Measurements from ENCODE around the gene TMPRSS2. TPM values are rescaled to one million over a fixed set of nuclear protein-coding genes. Genes with fewer than 3 reads are reported as not detected.

Gene TMPRSS2
- total and polyA plus RNA-seq, 2 donors (not counting 3 experiments of a cell fraction or from before 2014, with no cell fraction given) = not detected

- peaks cover 0 to 2% of the 10 kb centered on the region in 2 experiments for H3K27me3 ChIP-seq (ENCODE audit: control insufficient read depth in 2 of 2, insufficient read depth in 2 of 2, low read length in 2 of 2)
- H3K4me2 ChIP-seq (ENCODE audit: insufficient read depth, low read length) = no peak overlapping the region
- H3K9me3 ChIP-seq (replicated peaks; ENCODE audit: control insufficient read depth, insufficient read depth, low read length) = no peaks in the 10 kb centered on the region
- no peak for FAIRE-seq
- no peak overlapping the region for H3K4me3 ChIP-seq (replicated peaks in 1 of 3; ENCODE audit: insufficient read depth in 1 of 3, low read depth in 1 of 3, low read length in 3 of 3)
- no peak overlapping the region for H3K9ac ChIP-seq (replicated peaks; ENCODE audit: extremely low read depth, insufficient read depth, low read length)
- H4K20me1 ChIP-seq (replicated peaks; ENCODE audit: control insufficient read depth, extremely low read depth, insufficient read depth, low read length) = no peaks in the 10 kb centered on the region
- no peak overlapping the region for H3K27ac ChIP-seq (ENCODE audit: insufficient read depth, low read depth, low read length)
- no peak for DNase-seq (ENCODE audit: low read depth, low spot score)
- no peaks in the 10 kb centered on the region for H3K4me1 ChIP-seq (ENCODE audit: control insufficient read depth, extremely low read depth, insufficient read depth, low read length)
- ChIA-PET POLR2A (no interaction called here), CTCF (interaction anchor here (0.7 kb wide), 1 partner anchor 495 kb away, joined by 4 read pairs; no protein-coding TSS in a partner anchor)
- no peak overlapping the region for H2AFZ ChIP-seq (ENCODE audit: low read depth, low read length)
- H3K9me1 ChIP-seq (replicated peaks; ENCODE audit: control insufficient read depth, extremely low read depth, insufficient read depth, low read length) = no peaks in the 10 kb centered on the region
- dilution Hi-C loops (cut with MboI; ENCODE audit: extremely low pct_ligation_motif_present, low sequenced_read_pairs) = no loop called here
- H3K36me3 ChIP-seq (ENCODE audit: control insufficient read depth in 2 of 2, extremely low read depth in 1 of 2, insufficient read depth in 2 of 2, low read length in 2 of 2) = no peaks in the 10 kb centered on the region
- TF ChIP-seq CTCF (IDR thresholded peaks at IDR 0.05; ENCODE audit: extremely low read depth in 1 of 2, insufficient read depth in 1 of 2, low read depth in 1 of 2, low read length in 2 of 2) = no peak
- H3K79me2 ChIP-seq (ENCODE audit: control insufficient read depth, insufficient read depth, low read length) = no peaks in the 10 kb centered on the region
- BruUV-seq (replicated peaks) = no TSS peak
- intact Hi-C loops (cut with micrococcal nuclease) = no loop called here
Observed at GRCh38 chr21:41542727-41543126, 34.8 kb upstream of the TMPRSS2 start.

- no peak for DNase-seq (ENCODE audit: low read depth, low spot score)
Observed at GRCh38 chr21:41537356-41537755, 29.4 kb upstream of the TMPRSS2 start.

More at GRCh38 chr21:41537356-41537755, 29.4 kb upstream of the TMPRSS2 start:
- no peaks in the 10 kb centered on the region for H3K9me3 ChIP-seq (replicated peaks; ENCODE audit: control insufficient read depth, insufficient read depth, low read length)
- no peaks in the 10 kb centered on the region for H3K27me3 ChIP-seq (ENCODE audit: control insufficient read depth in 2 of 2, insufficient read depth in 2 of 2, low read length in 2 of 2)
- no peaks in the 10 kb centered on the region for H4K20me1 ChIP-seq (replicated peaks; ENCODE audit: control insufficient read depth, extremely low read depth, insufficient read depth, low read length)
- FAIRE-seq = no peak
- H3K27ac ChIP-seq (ENCODE audit: insufficient read depth, low read depth, low read length) = no peak overlapping the region
- H3K9ac ChIP-seq (replicated peaks; ENCODE audit: extremely low read depth, insufficient read depth, low read length) = no peak overlapping the region
- H2AFZ ChIP-seq (ENCODE audit: low read depth, low read length) = no peak overlapping the region
- no peak overlapping the region for H3K4me3 ChIP-seq (replicated peaks in 1 of 3; ENCODE audit: insufficient read depth in 1 of 3, low read depth in 1 of 3, low read length in 3 of 3)
- dilution Hi-C loops (cut with MboI; ENCODE audit: extremely low pct_ligation_motif_present, low sequenced_read_pairs) (no loop called here), intact Hi-C loops (cut with micrococcal nuclease) (no loop called here)
- no peaks in the 10 kb centered on the region for H3K79me2 ChIP-seq (ENCODE audit: control insufficient read depth, insufficient read depth, low read length)
- no peaks in the 10 kb centered on the region for H3K9me1 ChIP-seq (replicated peaks; ENCODE audit: control insufficient read depth, extremely low read depth, insufficient read depth, low read length)
- no peak for TF ChIP-seq CTCF (IDR thresholded peaks at IDR 0.05; ENCODE audit: extremely low read depth in 1 of 2, insufficient read depth in 1 of 2, low read depth in 1 of 2, low read length in 2 of 2)
- CTCF ChIA-PET = no interaction called here
- H3K36me3 ChIP-seq (ENCODE audit: control insufficient read depth in 2 of 2, extremely low read depth in 1 of 2, insufficient read depth in 2 of 2, low read length in 2 of 2) = no peaks in the 10 kb centered on the region
- H3K4me2 ChIP-seq (ENCODE audit: insufficient read depth, low read length) = no peak overlapping the region
- H3K4me1 ChIP-seq (ENCODE audit: control insufficient read depth, extremely low read depth, insufficient read depth, low read length) = no peaks in the 10 kb centered on the region
- BruUV-seq (replicated peaks) = no TSS peak
- POLR2A ChIA-PET = no interaction called here

Data from endothelial cell of umbilical vein (primary cell).